GM12878 (cell line): Measurements from ENCODE around the gene DNASE1L1.

ENCODE experiments used
- BHLHE40 ChIP-seq, 2 experiments: fragments of 450-650 bp in 1 of 2; IDR thresholded peaks; 2 replicates each; pipeline ENCODE4 v1.6.1; 2011 to 2017; ENCODE audit warnings: low read depth in 2 of 2, borderline replicate concordance in 1 of 2, improper control_type of control experiment in 1 of 2, low read length in 1 of 2, mild to moderate bottlenecking in 1 of 2
- CREB1 ChIP-seq: IDR thresholded peaks from 2 replicates; pipeline ENCODE4 v1.6.1; 2012; ENCODE audit warnings: low read depth, mild to moderate bottlenecking, inconsistent platforms
- CTCF ChIP-seq, 3 experiments: IDR thresholded peaks in 2 of 3; conservative IDR thresholded peaks in 1 of 3; 2 replicates each; pipeline ENCODE4 v1.5.1; 2011; ENCODE audit warnings: low read depth in 3 of 3, low read length in 3 of 3, mild to moderate bottlenecking in 3 of 3, control low read depth in 2 of 3, moderate library complexity in 2 of 3, inconsistent platforms in 1 of 3, mixed read lengths in 1 of 3; ENCODE audit not compliant: control insufficient read depth in 2 of 3, insufficient read depth in 1 of 3; ENCODE audit errors: extremely low read depth in 1 of 3
- HSF1 ChIP-seq: fragments of 150-350 bp; IDR thresholded peaks from 2 replicates; pipeline ENCODE4 v1.6.1; 2014; ENCODE audit warnings: mild to moderate bottlenecking, low read depth, low read length
- MXI1 ChIP-seq: fragments of 150-350 bp; IDR thresholded peaks from 2 replicates; pipeline ENCODE4 v1.6.1; 2011; ENCODE audit warnings: low read depth, mild to moderate bottlenecking, inconsistent platforms, low read length, improper control_type of control experiment
- NR2F1 ChIP-seq: fragments of 450-650 bp; conservative IDR thresholded peaks from 2 replicates; pipeline ENCODE4 v1.6.1; 2017; ENCODE audit warnings: mild to moderate bottlenecking
- PBX3 ChIP-seq: IDR thresholded peaks from 2 replicates; pipeline ENCODE4 v1.6.1; 2011; ENCODE audit warnings: mild to moderate bottlenecking, low read depth, low read length, moderate library complexity; ENCODE audit not compliant: insufficient replicate concordance
- POLR2A ChIP-seq: IDR thresholded peaks from 2 replicates; pipeline ENCODE4 v1.6.1; 2011; ENCODE audit warnings: low read depth, mild to moderate bottlenecking, low read length
- REST ChIP-seq: IDR thresholded peaks from 2 replicates; pipeline ENCODE4 v1.6.1; 2012; ENCODE audit warnings: mild to moderate bottlenecking, low read depth, low read length
- TAF1 ChIP-seq: IDR thresholded peaks from 2 replicates; pipeline ENCODE4 v1.6.1; 2011; ENCODE audit warnings: mild to moderate bottlenecking, low read depth, low read length, borderline replicate concordance
- TCF12 ChIP-seq: IDR thresholded peaks from 2 replicates; pipeline ENCODE4 v1.6.1; 2011; ENCODE audit warnings: low read depth, mild to moderate bottlenecking, low read length
- TCF7 ChIP-seq: IDR thresholded peaks from 2 replicates; pipeline ENCODE4 v1.6.1; 2014; ENCODE audit warnings: antibody characterized with exemption, borderline replicate concordance
- USF1 ChIP-seq: IDR thresholded peaks from 2 replicates; pipeline ENCODE4 v1.6.1; 2011; ENCODE audit warnings: borderline replicate concordance, low read depth, mild to moderate bottlenecking, moderate library complexity, mixed read lengths, low read length; ENCODE audit not compliant: insufficient read depth; ENCODE audit errors: extremely low read length
- USF2 ChIP-seq: IDR thresholded peaks from 2 replicates; pipeline ENCODE4 v1.6.1; 2011; ENCODE audit warnings: low read depth, low read length, improper control_type of control experiment, borderline replicate concordance

- TF ChIP-seq TAF1: no peak
- no peak for TF ChIP-seq TCF12
- no peak for TF ChIP-seq TCF7
- no peak for TF ChIP-seq USF2
- no peak for TF ChIP-seq USF1
- TF ChIP-seq CREB1: no peak
- TF ChIP-seq CTCF (IDR thresholded peaks at IDR 0.05 in 2 of 3, conservative IDR thresholded peaks at IDR 0.05 in 1 of 3; ENCODE audit: control insufficient read depth in 2 of 3, extremely low read depth in 1 of 3, insufficient read depth in 1 of 3, low read depth in 3 of 3, low read length in 3 of 3): peak in 1 of 3 experiments; percentile 32; a peak in 1 of 6 replicates
- TF ChIP-seq HSF1: no peak
- no peak for TF ChIP-seq REST
- TF ChIP-seq POLR2A: no peak
- no peak for TF ChIP-seq NR2F1
- no peak for TF ChIP-seq BHLHE40 (IDR thresholded peaks at IDR 0.05; ENCODE audit: borderline replicate concordance in 1 of 2, low read depth in 2 of 2, low read length in 1 of 2)
- TF ChIP-seq PBX3: no peak
- no peak for TF ChIP-seq MXI1
These were observed 10.1 kb upstream of the DNASE1L1 start for GRCh38 chrX:154419189-154419588.
